GM21381 (cell line): ENCODE data around the gene IMP3.
"Not testable (repeated sequence)": the region's sequence is repeated elsewhere in the genome, so short reads cannot be mapped to it uniquely, and the experiment has no call there.

ENCODE experiments used
- ATAC-seq: cut with Tn5 transposase; IDR thresholded peaks from one replicate; pipeline ENCODE4 v1.9.1; 2021; ENCODE audit warnings: mild to moderate bottlenecking, moderate library complexity; ENCODE audit not compliant: unreplicated experiment

IMP3 gene

GRCh38 chr15:75651810-75652543, 12.0 kb upstream of the IMP3 start:
- ATAC-seq = no peak

- ATAC-seq = no peak
Observed at GRCh38 chr15:75650908-75651809, 11.1 kb upstream of the IMP3 start.

- no peak for ATAC-seq
Observed at GRCh38 chr15:75649848-75650247, 9.8 kb upstream of the IMP3 start.

- no peak for ATAC-seq
Observed at GRCh38 chr15:75649045-75649761, 9.2 kb upstream of the IMP3 start.

GRCh38 chr15:75648156-75649000, 8.4 kb upstream of the IMP3 start:
- no peak for ATAC-seq

- ATAC-seq = peak; percentile 54
Observed at GRCh38 chr15:75647370-75648155, 7.5 kb upstream of the IMP3 start, which contains the start of gene SNX33. TSS of gene SNX33 (plus strand) at chr15:75647912. CDS start at chr15:75649103, 1,191 bp downstream.

- no peak for ATAC-seq
Observed at GRCh38 chr15:75646944-75647364, 6.9 kb upstream of the IMP3 start.

- no peak for ATAC-seq
Observed at GRCh38 chr15:75646112-75646943, 6.3 kb upstream of the IMP3 start.

- no peak for ATAC-seq
Observed at GRCh38 chr15:75644376-75644775, 4.4 kb upstream of the IMP3 start.

- no peak for ATAC-seq
Observed at GRCh38 chr15:75641603-75642002, 1.6 kb upstream of the IMP3 start.

- no peak for ATAC-seq
Observed at GRCh38 chr15:75641179-75641503, 1.1 kb upstream of the IMP3 start.

GRCh38 chr15:75640483-75641178, 607 bp upstream of the IMP3 start:
- ATAC-seq = peak; percentile 23

GRCh38 chr15:75639191-75639708, 774 bp downstream of the IMP3 start:
- no peak for ATAC-seq

- no peak for ATAC-seq
Observed at GRCh38 chr15:75637245-75638009, 2.6 kb downstream of the IMP3 start.

- ATAC-seq = no peak
Observed at GRCh38 chr15:75636026-75636425, 4.0 kb downstream of the IMP3 start.

GRCh38 chr15:75633922-75634321, 6.1 kb downstream of the IMP3 start:
- not testable (repeated sequence) for ATAC-seq

GRCh38 chr15:75631935-75632334, 8.1 kb downstream of the IMP3 start:
- ATAC-seq = no peak
